Thyroid gland (tissue), 4 donors: Measurements from ENCODE around the gene ZBTB16. TPM values are rescaled to one million over a fixed set of nuclear protein-coding genes. Genes with fewer than 3 reads are reported as not detected.
A peak's percentile ranks its signal among the peaks of the same experiment; 100 is the strongest.

ENCODE experiments used
- DNase-seq, 2 donors: peaks; one replicate each; pipeline ENCODE4 v3.0.0-alpha.2; 2019
- H3K27ac ChIP-seq, 3 donors: fragments of 200-600 bp; sonication (generic); 1 replicate in 2 of 3; 2 replicates in 1 of 3; pipeline ENCODE4 v1.5.1; 2016 to 2019; ENCODE audit warnings: mild to moderate bottlenecking in 1 of 3, moderate library complexity in 1 of 3
- H3K27me3 ChIP-seq: fragments of 200-600 bp; sonication (generic); one replicate; pipeline ENCODE4 v1.5.1; 2019
- H3K36me3 ChIP-seq, 2 donors: fragments of 200-600 bp; sonication (generic); one replicate each; pipeline ENCODE4 v1.5.1; 2016 to 2019
- H3K4me1 ChIP-seq, 2 donors: fragments of 200-600 bp; sonication (generic); one replicate each; pipeline ENCODE4 v1.5.1; 2017 to 2019
- H3K4me3 ChIP-seq, 3 donors: fragments of 200-600 bp; sonication (generic); replicated peaks in 1 of 3; 1 replicate in 2 of 3; 2 replicates in 1 of 3; pipeline ENCODE4 v1.5.1; 2016; ENCODE audit warnings: mild to moderate bottlenecking in 1 of 3
- H3K9me3 ChIP-seq: fragments of 200-600 bp; sonication (generic); one replicate; pipeline ENCODE4 v1.5.1; 2017
- CTCF ChIP-seq, 6 experiments: fragments of 200-600 bp in 3 of 6; fragments of 450-650 bp in 3 of 6; sonication (generic) in 3 of 6; IDR thresholded peaks; one replicate each; pipeline ENCODE4 v1.5.1; 2016 to 2019; ENCODE audit warnings: antibody characterized with exemption in 6 of 6, mild to moderate bottlenecking in 2 of 6, inconsistent platforms in 1 of 6, moderate library complexity in 1 of 6
- POLR2A ChIP-seq, 2 donors: fragments of 450-650 bp; IDR thresholded peaks; one replicate each; pipeline ENCODE4 v1.6.1; 2017; ENCODE audit warnings: antibody characterized with exemption in 2 of 2, mild to moderate bottlenecking in 2 of 2, moderate library complexity in 1 of 2
- WGBS, 2 donors: methylation state at CpG; one replicate each; pipeline ENCODE4 v1.1.5; 2017; 5-methylcytosine and 5-hydroxymethylcytosine counted together
- intact Hi-C: fragments of 100-400 bp; cut with DNase I; formaldehyde crosslinking; loops from one replicate; pipeline ENCODE4 v1.15.1; 2023
- total RNA-seq, 4 donors: library from RNA; depleted of rRNA; stranded (reverse); fragments of >200 nt; gene quantifications; one replicate each; pipeline ENCODE4 v1.2.3, GENCODE V29; 2016

Gene ZBTB16
- total RNA-seq, 4 donors from 2014 or later, result 157 to 385 (median 177) TPM

- Histone ChIP-seq H3K9me3 (no peaks in the 10 kb centered on the region), H3K4me3 (no peak overlapping the region), H3K36me3 (no peaks in the 10 kb centered on the region), H3K27me3 (no peaks in the 10 kb centered on the region), H3K27ac (peak overlapping the region in 1 of 3 donors; percentile 33), H3K4me1 (peaks cover 0 to 18% of the 10 kb centered on the region in 2 donors)
- DNase-seq, result peak in 1 of 2 donors; percentile 28
- intact Hi-C loops, result no loop called here
- WGBS, 2 donors, result 35 to 55% methylated on average over 5 of the region's 6 CpGs
- TF ChIP-seq CTCF (IDR thresholded peaks at IDR 0.05), result peak in 3 of 6 experiments; percentile 19 to 43 (median 33)
- TF ChIP-seq POLR2A (IDR thresholded peaks at IDR 0.05), result no peak
Observed at GRCh38 chr11:114280696-114281095, 221.2 kb downstream of the ZBTB16 start.

- Histone ChIP-seq H3K27ac (peak overlapping the region in 1 of 3 donors; percentile 33), H3K27me3 (no peaks in the 10 kb centered on the region), H3K36me3 (no peaks in the 10 kb centered on the region), H3K4me1 (peaks cover 0 to 18% of the 10 kb centered on the region in 2 donors), H3K4me3 (no peak overlapping the region), H3K9me3 (no peaks in the 10 kb centered on the region)
- WGBS, 2 donors, result 78 to 82% methylated on average over 1 of the region's 1 CpG
- intact Hi-C loops, result no loop called here
- DNase-seq, result no peak
- TF ChIP-seq POLR2A (IDR thresholded peaks at IDR 0.05), result no peak
- TF ChIP-seq CTCF (IDR thresholded peaks at IDR 0.05), result peak in 1 of 6 experiments; percentile 8
Observed at GRCh38 chr11:114281388-114281956, 222.0 kb downstream of the ZBTB16 start.

- Histone ChIP-seq H3K4me3 (no peak overlapping the region), H3K27me3 (no peaks in the 10 kb centered on the region), H3K9me3 (no peaks in the 10 kb centered on the region), H3K4me1 (peaks cover 0 to 18% of the 10 kb centered on the region in 2 donors), H3K36me3 (no peaks in the 10 kb centered on the region), H3K27ac (no peak overlapping the region)
- intact Hi-C loops, result no loop called here
- TF ChIP-seq CTCF (IDR thresholded peaks at IDR 0.05) (no peak), POLR2A (IDR thresholded peaks at IDR 0.05) (no peak)
- WGBS, 2 donors, result 91 to 95% methylated on average over 3 of the region's 3 CpGs
- DNase-seq, result no peak
Observed at GRCh38 chr11:114282488-114282887, 223.0 kb downstream of the ZBTB16 start.

GRCh38 chr11:114283422-114283821 lies 223.9 kb downstream of the ZBTB16 start:
- no peak overlapping the region for H3K27ac ChIP-seq
- H3K27me3 ChIP-seq, result no peaks in the 10 kb centered on the region
- intact Hi-C loops, result no loop called here
- no peak overlapping the region for H3K4me3 ChIP-seq
- H3K4me1 ChIP-seq, result peaks cover 0 to 18% of the 10 kb centered on the region in 2 donors
- DNase-seq, result no peak
- no peaks in the 10 kb centered on the region for H3K9me3 ChIP-seq
- TF ChIP-seq POLR2A (IDR thresholded peaks at IDR 0.05), result no peak
- TF ChIP-seq CTCF (IDR thresholded peaks at IDR 0.05), result no peak
- WGBS, 2 donors, result 89 to 92% methylated on average over 3 of the region's 3 CpGs
- H3K36me3 ChIP-seq, result no peaks in the 10 kb centered on the region

- Histone ChIP-seq H3K36me3 (no peaks in the 10 kb centered on the region), H3K9me3 (no peaks in the 10 kb centered on the region), H3K27ac (no peak overlapping the region), H3K4me1 (peaks cover 0 to 18% of the 10 kb centered on the region in 2 donors), H3K27me3 (no peaks in the 10 kb centered on the region), H3K4me3 (no peak overlapping the region)
- 71 to 79% methylated on average over 2 of the region's 2 CpGs for WGBS, 2 donors
- DNase-seq, result no peak
- intact Hi-C loops, result no loop called here
- TF ChIP-seq CTCF (IDR thresholded peaks at IDR 0.05) (no peak), POLR2A (IDR thresholded peaks at IDR 0.05) (no peak)
Observed at GRCh38 chr11:114284021-114284420, 224.5 kb downstream of the ZBTB16 start.
